IMR-90 (cell line): Measurements from ENCODE around the gene KDM5B. TPM values are rescaled to one million over a fixed set of nuclear protein-coding genes. Genes with fewer than 3 reads are reported as not detected.

Experiments
- ATAC-seq: fragments of 200-7000 bp; cut with Tn5 transposase; 2 replicates; pipeline ENCODE4 v1.9.1; 2020; ENCODE audit warnings: low read depth, mild to moderate bottlenecking, moderate library complexity
- BruUV-seq: library from RNA; stranded (reverse); fragments of 400-500 nt; replicated peaks from 2 replicates; lab custom pipeline; 2021; lab: Mats Ljungman, UMichigan
- CTCF ChIA-PET: fragments of 300-600 bp; formaldehyde crosslinking; extraction: SDS; loops from one replicate; lab custom pipeline; 2021; ENCODE audit warnings: antibody characterized with exemption; lab: Yijun Ruan, JAX
- POLR2A ChIA-PET: fragments of 300-600 bp; sonication (Branson Sonifier 250); formaldehyde crosslinking; loops from one replicate; lab custom pipeline; 2022; ENCODE audit warnings: antibody characterized with exemption; ENCODE audit not compliant: unreplicated experiment; lab: Charles Lee
- DNase-seq: peaks from one replicate; pipeline ENCODE4 v3.0.0; 2013
- H2AFZ ChIP-seq: replicated peaks from 2 replicates; pipeline ENCODE3; 2013; ENCODE audit warnings: low read length, mild to moderate bottlenecking; ENCODE audit not compliant: poor library complexity
- H2AK5ac ChIP-seq: 2 replicates; pipeline ENCODE4 v1.6.1; 2013; ENCODE audit warnings: low read depth, low read length, inconsistent platforms
- H2AK9ac ChIP-seq: replicated peaks from 2 replicates; pipeline ENCODE3; 2013; ENCODE audit warnings: mild to moderate bottlenecking, low read depth, low read length, moderate library complexity; ENCODE audit not compliant: poor library complexity
- H2BK120ac ChIP-seq: 2 replicates; pipeline ENCODE4 v1.6.1; 2013; ENCODE audit warnings: low read depth, low read length, inconsistent platforms
- H2BK15ac ChIP-seq: 3 replicates; pipeline ENCODE4 v1.6.1; 2013; ENCODE audit warnings: low read depth, low read length, inconsistent platforms
- H2BK20ac ChIP-seq: 2 replicates; pipeline ENCODE4 v1.6.1; 2013; ENCODE audit warnings: low read depth, mild to moderate bottlenecking, inconsistent platforms, low read length, moderate library complexity
- H2BK5ac ChIP-seq: 2 replicates; pipeline ENCODE4 v1.6.1; 2013; ENCODE audit warnings: mild to moderate bottlenecking, low read depth, low read length, inconsistent platforms; ENCODE audit not compliant: poor library complexity, severe bottlenecking
- H3K14ac ChIP-seq: replicated peaks from 2 replicates; pipeline ENCODE4 v1.6.1; 2013; ENCODE audit warnings: low read depth, low read length, inconsistent platforms
- H3K18ac ChIP-seq: 2 replicates; pipeline ENCODE4 v1.6.1; 2013; ENCODE audit warnings: low read depth, low read length, control low read depth
- H3K23ac ChIP-seq: 2 replicates; pipeline ENCODE4 v1.6.1; 2013; ENCODE audit warnings: low read depth, low read length, inconsistent platforms
- H3K27ac ChIP-seq: 2 replicates; pipeline ENCODE4 v1.5.1; 2013; ENCODE audit warnings: mild to moderate bottlenecking, control low read depth, low read length; ENCODE audit not compliant: insufficient read depth
- H3K27me3 ChIP-seq: 2 replicates; pipeline ENCODE4 v1.6.1; 2013; ENCODE audit warnings: low read length; ENCODE audit not compliant: control insufficient read depth, insufficient read depth
- H3K36me3 ChIP-seq: 2 replicates; pipeline ENCODE4 v1.6.1; 2013; ENCODE audit warnings: low read length, mixed read lengths; ENCODE audit not compliant: control insufficient read depth, insufficient read depth
- H3K4ac ChIP-seq: 2 replicates; pipeline ENCODE4 v1.6.1; 2013; ENCODE audit warnings: low read depth, low read length, inconsistent platforms
- H3K4me1 ChIP-seq: 2 replicates; pipeline ENCODE4 v1.6.1; 2013; ENCODE audit warnings: low read length, mixed read lengths; ENCODE audit not compliant: control insufficient read depth, insufficient read depth
- H3K4me2 ChIP-seq: 2 replicates; pipeline ENCODE4 v1.6.1; 2013; ENCODE audit warnings: low read depth, mild to moderate bottlenecking, control low read depth, low read length, moderate library complexity
- H3K4me3 ChIP-seq: 2 replicates; pipeline ENCODE4 v1.5.1; 2013; ENCODE audit warnings: low read depth, mild to moderate bottlenecking, control low read depth, low read length, moderate library complexity; ENCODE audit not compliant: insufficient read depth
- H3K56ac ChIP-seq: 2 replicates; pipeline ENCODE4 v1.6.1; 2013; ENCODE audit warnings: low read length, inconsistent platforms; ENCODE audit not compliant: insufficient read depth; ENCODE audit errors: extremely low read depth
- H3K79me1 ChIP-seq, 2 experiments: 2 replicates each; pipeline ENCODE4 v1.6.1; 2013; ENCODE audit warnings: low read length in 2 of 2, inconsistent platforms in 1 of 2, low read depth in 1 of 2
- H3K9ac ChIP-seq: 2 replicates; pipeline ENCODE4 v1.6.1; 2013; ENCODE audit warnings: low read depth, low read length, control low read depth
- H3K9me1 ChIP-seq: 2 replicates; pipeline ENCODE4 v1.6.1; 2013; ENCODE audit warnings: low read length, inconsistent platforms; ENCODE audit not compliant: insufficient read depth
- H3K9me3 ChIP-seq: 2 replicates; pipeline ENCODE4 v1.6.1; 2013; ENCODE audit warnings: low read length; ENCODE audit not compliant: control insufficient read depth, insufficient read depth
- H4K20me1 ChIP-seq: 2 replicates; pipeline ENCODE4 v1.6.1; 2013; ENCODE audit warnings: low read length, inconsistent platforms; ENCODE audit not compliant: insufficient read depth
- H4K5ac ChIP-seq: 2 replicates; pipeline ENCODE4 v1.6.1; 2013; ENCODE audit warnings: mild to moderate bottlenecking, low read depth, low read length, control low read depth
- H4K8ac ChIP-seq, 2 experiments: 2 replicates each; pipeline ENCODE4 v1.6.1; 2013; ENCODE audit warnings: low read depth in 2 of 2, low read length in 2 of 2, control low read depth in 1 of 2, inconsistent platforms in 1 of 2
- H4K91ac ChIP-seq: 2 replicates; pipeline ENCODE4 v1.6.1; 2013; ENCODE audit warnings: low read depth, low read length, inconsistent platforms; ENCODE audit not compliant: insufficient read depth
- BHLHE40 ChIP-seq: fragments of 150-350 bp; IDR thresholded peaks from 2 replicates; pipeline ENCODE4 v1.6.1; 2016; ENCODE audit warnings: mild to moderate bottlenecking, low read depth, low read length
- CEBPB ChIP-seq: IDR thresholded peaks from 2 replicates; pipeline ENCODE4 v1.6.1; 2012; ENCODE audit warnings: low read depth, low read length, improper control_type of control experiment
- CHD1 ChIP-seq: IDR thresholded peaks from 2 replicates; pipeline ENCODE4 v1.6.1; 2012; ENCODE audit warnings: low read depth, low read length, improper control_type of control experiment
- CTCF ChIP-seq: conservative IDR thresholded peaks from 2 replicates; pipeline ENCODE4 v1.5.1; 2012; ENCODE audit warnings: mild to moderate bottlenecking, low read depth, low read length, improper control_type of control experiment
- ELK1 ChIP-seq: fragments of 150-350 bp; IDR thresholded peaks from 2 replicates; pipeline ENCODE4 v1.6.1; 2016; ENCODE audit warnings: low read depth, mild to moderate bottlenecking, low read length, moderate library complexity, borderline replicate concordance
- FOS ChIP-seq: fragments of 150-350 bp; IDR thresholded peaks from 2 replicates; pipeline ENCODE4 v1.6.1; 2016; ENCODE audit warnings: low read depth, low read length
- MAFK ChIP-seq: IDR thresholded peaks from 2 replicates; pipeline ENCODE4 v1.6.1; 2012; ENCODE audit warnings: low read depth, low read length, improper control_type of control experiment
- MAZ ChIP-seq: IDR thresholded peaks from 2 replicates; pipeline ENCODE4 v1.6.1; 2012; ENCODE audit warnings: low read depth, mild to moderate bottlenecking, low read length, improper control_type of control experiment, moderate library complexity, borderline replicate concordance
- MXI1 ChIP-seq: IDR thresholded peaks from 2 replicates; pipeline ENCODE4 v1.6.1; 2012; ENCODE audit warnings: low read depth, mild to moderate bottlenecking, low read length, moderate library complexity, borderline replicate concordance
- NFE2L2 ChIP-seq: fragments of 150-350 bp; IDR thresholded peaks from 2 replicates; pipeline ENCODE4 v1.6.1; 2016; ENCODE audit warnings: low read depth, mild to moderate bottlenecking, low read length
- POLR2A ChIP-seq: IDR thresholded peaks from 2 replicates; pipeline ENCODE4 v1.6.1; 2012; ENCODE audit warnings: mild to moderate bottlenecking, low read depth, low read length
- RAD21 ChIP-seq: IDR thresholded peaks from 2 replicates; pipeline ENCODE4 v1.6.1; 2012; ENCODE audit warnings: low read length, improper control_type of control experiment
- RCOR1 ChIP-seq: IDR thresholded peaks from 2 replicates; pipeline ENCODE4 v1.6.1; 2012; ENCODE audit warnings: mild to moderate bottlenecking, low read length, improper control_type of control experiment; ENCODE audit not compliant: insufficient replicate concordance
- RFX5 ChIP-seq: IDR thresholded peaks from 2 replicates; pipeline ENCODE4 v1.8.0; 2012; ENCODE audit warnings: low read depth, mild to moderate bottlenecking, low read length, moderate library complexity
- SMC3 ChIP-seq: fragments of 150-350 bp; IDR thresholded peaks from 2 replicates; pipeline ENCODE4 v1.6.1; 2016; ENCODE audit warnings: low read depth, mild to moderate bottlenecking, antibody characterized with exemption, low read length, moderate library complexity
- USF2 ChIP-seq: fragments of 150-350 bp; IDR thresholded peaks from 2 replicates; pipeline ENCODE4 v1.6.1; 2017; ENCODE audit warnings: mild to moderate bottlenecking, antibody characterized with exemption, low read length, low read depth
- WGBS, 2 experiments: methylation state at CpG; one replicate each; pipeline versions ENCODE4 v1.1.5 to v1.1.7; 2013; ENCODE audit warnings: missing lambda C conversion rate in 2 of 2; ENCODE audit not compliant: insufficient read length in 1 of 2; ENCODE audit errors: extremely low coverage in 2 of 2; 5-methylcytosine and 5-hydroxymethylcytosine counted together
- dilution Hi-C: fragments of 300-500 bp; cut with HindIII; formaldehyde crosslinking; loops from one replicate; pipeline ENCODE4 v1.14.3; 2018; ENCODE audit warnings: low sequenced_read_pairs; ENCODE audit not compliant: unreplicated experiment
- in situ Hi-C: fragments of 300-500 bp; cut with MboI; formaldehyde crosslinking; loops from 3 replicates; pipeline ENCODE4 v1.14.3; 2019; ENCODE audit warnings: low sequenced_read_pairs, inconsistent platforms, mixed read lengths
- intact Hi-C: fragments of 100-400 bp; cut with micrococcal nuclease; formaldehyde crosslinking; loops from 2 replicates; pipeline ENCODE4 v1.10.0; 2022
- polyA plus RNA-seq, 3 experiments: library from polyadenylated mRNA; depleted of rRNA; stranded (reverse); fragments of >200 nt; gene quantifications; 2 replicates each; pipeline ENCODE4 v1.2.3, GENCODE V29; 2012; ENCODE audit warnings: low replicate concordance in 1 of 3
- total RNA-seq: library from RNA; depleted of rRNA; stranded (reverse); fragments of >200 nt; gene quantifications from 2 replicates; pipeline ENCODE4 v1.2.3, GENCODE V29; 2012

Gene KDM5B
- total and polyA plus RNA-seq, 2 of the 4 experiments (the other 2 are of a cell fraction): 28.8 to 82.1 TPM

GRCh38 chr1:202848191-202848542, 39.9 kb upstream of the KDM5B start:
- Histone ChIP-seq H3K27me3 (peaks cover 13% of the 10 kb centered on the region), H2BK20ac (no peak overlapping the region), H3K9ac (no peak overlapping the region), H3K9me3 (no peaks in the 10 kb centered on the region), H3K36me3 (no peaks in the 10 kb centered on the region), H2BK15ac (no peak overlapping the region), H2AK9ac (no peak overlapping the region), H3K4me3 (no peak overlapping the region), H4K20me1 (no peaks in the 10 kb centered on the region), H3K18ac (no peak overlapping the region), H3K4me2 (no peak overlapping the region), H2AFZ (no peak overlapping the region), H4K5ac (no peak overlapping the region), H3K27ac (no peak overlapping the region), H3K9me1 (no peaks in the 10 kb centered on the region), H2BK5ac (no peak overlapping the region), H3K4ac (no peak overlapping the region), H3K23ac (no peak overlapping the region), H3K79me1 (no peaks in the 10 kb centered on the region), H4K91ac (no peak overlapping the region), H2BK120ac (no peak overlapping the region), H3K56ac (no peak overlapping the region), H2AK5ac (no peak overlapping the region), H3K14ac (no peak overlapping the region), H3K4me1 (no peaks in the 10 kb centered on the region), H4K8ac (no peak overlapping the region)
- dilution Hi-C loops: no loop called here
- intact Hi-C loops: no loop called here
- peak; percentile 8 for DNase-seq
- ChIA-PET POLR2A (no interaction called here), CTCF (no interaction called here)
- no peak for ATAC-seq
- BruUV-seq: no TSS peak
- no peak for TF ChIP-seq RAD21
- TF ChIP-seq USF2: no peak
- TF ChIP-seq BHLHE40: no peak
- TF ChIP-seq MAFK: no peak
- no peak for TF ChIP-seq CHD1
- no peak for TF ChIP-seq RFX5
- no peak for TF ChIP-seq SMC3
- TF ChIP-seq CEBPB: no peak
- no peak for TF ChIP-seq RCOR1
- TF ChIP-seq FOS: no peak
- no peak for TF ChIP-seq ELK1
- no peak for TF ChIP-seq NFE2L2
- no peak for TF ChIP-seq MXI1
- TF ChIP-seq MAZ: no peak
- no peak for TF ChIP-seq POLR2A
- TF ChIP-seq CTCF: no peak
- WGBS, 2 experiments: no CpG with 5 or more reads among the region's 2 CpGs
- in situ Hi-C loops: no loop called here
